ENCODE data around the gene PDE9A. TPM values are rescaled to one million over a fixed set of nuclear protein-coding genes. Genes with fewer than 3 reads are reported as not detected.
A peak's percentile ranks its signal among the peaks of the same experiment; 100 is the strongest.

The PDE9A gene
- total RNA-seq, 4 donors from 2014 or later: 26.7 to 30.6 (median 28.7) TPM

DNA sequence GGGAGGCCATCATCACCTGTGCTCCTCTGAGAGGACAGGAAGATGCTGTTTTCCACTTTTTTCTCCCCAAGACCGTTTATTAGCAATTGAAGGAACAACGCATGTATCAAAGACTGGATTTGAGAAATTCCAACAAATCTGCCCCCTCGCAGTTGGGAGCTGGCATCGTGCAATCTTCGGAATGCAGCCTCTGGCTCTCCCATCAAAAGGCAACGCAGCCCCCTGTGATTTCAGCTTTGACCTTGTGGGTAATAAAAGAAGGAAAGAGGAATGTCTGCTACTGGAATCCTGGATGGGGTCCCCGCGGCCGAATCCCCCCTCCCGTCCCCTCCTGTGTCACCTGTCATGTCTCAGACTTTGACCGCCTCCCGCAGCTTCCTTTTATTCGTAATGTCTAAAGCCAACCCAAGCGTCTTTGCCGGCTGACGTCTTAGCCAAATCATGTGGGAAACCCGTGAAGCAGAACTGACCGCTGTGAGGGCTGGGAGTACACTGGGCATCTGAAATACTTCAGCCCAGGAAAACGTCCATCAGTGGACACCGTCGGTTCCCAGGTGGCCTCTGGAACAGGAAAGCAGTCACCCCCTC is 124.4 kb downstream of the PDE9A start:
- H3K27ac ChIP-seq: peak overlapping the region; percentile 4 to 71 (median 27)
- H3K4me3 ChIP-seq: no peak overlapping the region
- DNase-seq (ENCODE audit: low spot score in 2 of 2): peak in 1 of 2 donors; percentile 35
- 42 to 49% methylated on average over 21 of the region's 21 CpGs for WGBS, 2 donors
- H3K36me3 ChIP-seq: peaks cover 0 to 44% (median 2%) of the 10 kb centered on the region in 3 donors
- no peaks in the 10 kb centered on the region for H3K9me3 ChIP-seq
- H3K27me3 ChIP-seq: peaks cover 0 to 17% of the 10 kb centered on the region in 2 donors
- peaks cover 0 to 18% (median 8%) of the 10 kb centered on the region in 4 donors for H3K4me1 ChIP-seq
- TF ChIP-seq EP300 (IDR thresholded peaks at IDR 0.05): peak in 1 of 2 donors; percentile 19
- no peak for TF ChIP-seq CTCF (IDR thresholded peaks at IDR 0.05)
- TF ChIP-seq POLR2A (IDR thresholded peaks at IDR 0.05): no peak

DNA sequence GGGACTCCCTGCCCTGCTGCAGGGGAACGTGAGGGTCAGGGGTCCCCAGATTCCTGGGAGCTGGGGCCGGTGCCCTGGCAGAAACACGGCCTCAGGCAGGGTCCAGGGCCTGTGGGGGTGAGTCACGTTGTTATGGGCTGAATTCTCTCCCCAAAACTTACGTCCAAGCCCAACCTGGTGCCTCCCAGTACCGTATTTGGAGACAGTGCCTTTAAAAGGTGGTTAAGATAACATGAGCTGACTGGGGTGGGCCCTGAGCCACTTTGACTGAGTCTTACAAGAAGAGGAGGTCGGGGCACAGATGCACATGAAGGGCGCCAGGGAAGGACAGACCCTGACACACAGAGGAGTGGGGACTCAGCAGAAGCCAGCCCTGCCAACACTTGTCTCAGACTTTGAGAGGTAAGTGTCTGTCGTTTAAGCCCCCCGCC is 126.0 kb downstream of the PDE9A start:
- H3K4me3 ChIP-seq: no peak overlapping the region
- no peak for DNase-seq (ENCODE audit: low spot score in 2 of 2)
- 71 to 72% methylated on average over 10 of the region's 10 CpGs for WGBS, 2 donors

GRCh38 chr21:42780617-42781016 is 127.2 kb downstream of the PDE9A start:
- TF ChIP-seq CTCF (IDR thresholded peaks at IDR 0.05) (no peak), EP300 (IDR thresholded peaks at IDR 0.05) (no peak), POLR2A (IDR thresholded peaks at IDR 0.05) (no peak)
- 60 to 61% methylated on average over 8 of the region's 8 CpGs for WGBS, 2 donors
- no peak for DNase-seq (ENCODE audit: low spot score in 2 of 2)
- Histone ChIP-seq H3K27me3 (peaks cover 0 to 31% of the 10 kb centered on the region in 2 donors), H3K4me3 (no peak overlapping the region), H3K27ac (no peak overlapping the region), H3K4me1 (peaks cover 0 to 23% (median 8%) of the 10 kb centered on the region in 4 donors), H3K9me3 (no peaks in the 10 kb centered on the region), H3K36me3 (peaks cover 0 to 17% (median 0%) of the 10 kb centered on the region in 3 donors)

More for the DNA sequence above, 126.0 kb downstream of the PDE9A start:
- TF ChIP-seq EP300 (IDR thresholded peaks at IDR 0.05): no peak
- no peak for TF ChIP-seq CTCF (IDR thresholded peaks at IDR 0.05)
- TF ChIP-seq POLR2A (IDR thresholded peaks at IDR 0.05): no peak
- Histone ChIP-seq H3K27ac (peak overlapping the region in 3 of 4 donors; percentile 7 to 36 (median 10)), H3K9me3 (no peaks in the 10 kb centered on the region), H3K27me3 (peaks cover 0 to 24% of the 10 kb centered on the region in 2 donors), H3K36me3 (peaks cover 0 to 29% (median under 1%) of the 10 kb centered on the region in 3 donors), H3K4me1 (peaks cover 0 to 23% (median 8%) of the 10 kb centered on the region in 4 donors)

GRCh38 chr21:42781150-42781970 is 127.9 kb downstream of the PDE9A start:
- H3K27ac ChIP-seq: peak overlapping the region in 1 of 4 donors; percentile 41
- no peak for TF ChIP-seq CTCF (IDR thresholded peaks at IDR 0.05)
- TF ChIP-seq POLR2A (IDR thresholded peaks at IDR 0.05): no peak
- peak in 1 of 2 donors; percentile 17 for TF ChIP-seq EP300 (IDR thresholded peaks at IDR 0.05)
- H3K9me3 ChIP-seq: no peaks in the 10 kb centered on the region
- DNase-seq (ENCODE audit: low spot score in 2 of 2): peak in 1 of 2 donors; percentile 20
- peaks cover 0 to 31% of the 10 kb centered on the region in 2 donors for H3K27me3 ChIP-seq
- WGBS, 2 donors: 7 to 10% methylated on average over 23 to 40 of the region's 40 CpGs
- H3K4me1 ChIP-seq: peaks cover 0 to 23% (median 8%) of the 10 kb centered on the region in 4 donors
- H3K36me3 ChIP-seq: peaks cover 0 to 10% (median 0%) of the 10 kb centered on the region in 3 donors
- H3K4me3 ChIP-seq: peak overlapping the region in 3 of 4 donors; percentile 7 to 40 (median 37)
